Stimulated activated CD8-positive, alpha-beta memory T cell treated with anti-CD3 and anti-CD28 coated beads, Interleukin-2, amount 100 ng/mL, for 1 hour (primary cell): ENCODE results near the gene LSP1.
"Not testable (repeated sequence)": the region's sequence is repeated elsewhere in the genome, so short reads cannot be mapped to it uniquely, and the experiment has no call there.

ENCODE experiments used
- DNase-seq, 2 donors: peaks; one replicate each; pipeline ENCODE4 v3.0.0-alpha.2; 2020; ENCODE audit warnings: low read depth in 2 of 2

The LSP1 gene

GRCh38 chr11:1877211-1878136, 24.6 kb downstream of the LSP1 start:
- DNase-seq, result no peak

- DNase-seq, result no peak
Observed at GRCh38 chr11:1878137-1879031, 25.5 kb downstream of the LSP1 start.

- no peak for DNase-seq
Observed at GRCh38 chr11:1879342-1879940, 26.6 kb downstream of the LSP1 start.

GRCh38 chr11:1879941-1880720, 27.2 kb downstream of the LSP1 start:
- DNase-seq, result no peak

GRCh38 chr11:1880746-1881441, 28.0 kb downstream of the LSP1 start:
- DNase-seq, result no peak

- no peak for DNase-seq
Observed at GRCh38 chr11:1881442-1882264, 28.8 kb downstream of the LSP1 start.

GRCh38 chr11:1882265-1883238, 29.7 kb downstream of the LSP1 start:
- peak; percentile 55 to 64 for DNase-seq

GRCh38 chr11:1883346-1884302, 30.7 kb downstream of the LSP1 start:
- DNase-seq, result no peak

DNA sequence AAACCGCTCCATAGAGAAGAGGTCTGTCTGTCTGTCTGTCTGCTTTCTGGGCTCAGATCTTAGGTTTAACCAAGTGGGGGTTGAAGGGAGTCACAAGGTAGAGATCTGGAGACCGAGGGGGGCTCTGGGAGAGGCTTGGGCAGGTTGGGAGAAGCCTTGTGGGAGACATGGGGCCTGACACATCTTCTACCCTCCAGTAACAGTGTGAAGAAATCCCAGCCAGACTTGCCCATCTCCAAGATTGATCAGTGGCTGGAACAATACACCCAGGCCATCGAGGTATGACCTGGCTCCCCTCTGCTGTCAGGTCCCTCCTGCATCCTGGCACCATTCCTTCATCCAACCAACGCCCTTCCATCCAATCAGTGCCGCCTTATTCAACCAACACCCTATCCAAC, 31.4 kb downstream of the LSP1 start:
- DNase-seq, result no peak

DNA sequence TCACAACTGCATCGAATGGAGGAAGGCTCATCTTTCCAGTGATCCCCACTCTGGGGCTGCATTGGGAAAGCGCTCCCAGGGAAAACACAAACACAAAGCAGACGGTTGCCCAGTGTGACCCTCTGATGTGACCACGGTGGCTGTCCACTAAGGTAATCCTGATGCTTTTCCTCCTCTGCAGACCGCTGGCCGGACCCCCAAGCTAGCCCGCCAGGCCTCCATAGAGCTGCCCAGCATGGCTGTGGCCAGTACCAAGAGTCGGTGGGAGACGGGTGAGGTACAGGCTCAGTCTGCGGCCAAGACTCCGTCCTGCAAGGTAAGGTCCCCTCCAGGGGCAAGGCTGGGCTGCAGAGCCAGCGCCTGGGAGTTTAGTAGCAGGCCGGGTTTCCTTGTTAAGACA, 33.7 kb downstream of the LSP1 start:
- DNase-seq, result not testable (repeated sequence)

- DNase-seq, result no peak
Observed at GRCh38 chr11:1887451-1888346, 34.8 kb downstream of the LSP1 start.

DNA sequence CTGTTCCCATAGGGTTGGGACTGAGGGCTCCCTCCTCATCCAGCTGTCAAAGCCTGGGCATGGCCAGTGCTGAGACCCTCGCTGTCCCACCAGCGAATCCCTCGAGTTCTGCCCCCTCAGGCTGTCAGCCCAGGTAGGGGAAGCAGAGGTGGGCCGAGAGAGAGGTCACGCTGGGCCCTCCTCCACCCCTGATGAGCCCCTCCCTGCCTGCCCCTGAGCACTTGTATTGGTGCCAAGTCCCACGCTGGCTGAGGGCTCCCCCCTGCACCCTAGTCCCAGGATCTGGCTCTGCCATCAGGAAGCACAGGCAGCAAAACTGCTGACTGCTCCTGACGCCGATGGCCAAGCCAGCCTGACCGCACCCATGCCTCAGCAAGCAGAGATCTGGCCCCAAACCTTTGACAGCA, 35.5 kb downstream of the LSP1 start:
- no peak for DNase-seq

GRCh38 chr11:1888811-1889210, 35.9 kb downstream of the LSP1 start:
- DNase-seq, result no peak

GRCh38 chr11:1889224-1889930, 36.5 kb downstream of the LSP1 start:
- DNase-seq, result peak; percentile 35 to 62

DNA sequence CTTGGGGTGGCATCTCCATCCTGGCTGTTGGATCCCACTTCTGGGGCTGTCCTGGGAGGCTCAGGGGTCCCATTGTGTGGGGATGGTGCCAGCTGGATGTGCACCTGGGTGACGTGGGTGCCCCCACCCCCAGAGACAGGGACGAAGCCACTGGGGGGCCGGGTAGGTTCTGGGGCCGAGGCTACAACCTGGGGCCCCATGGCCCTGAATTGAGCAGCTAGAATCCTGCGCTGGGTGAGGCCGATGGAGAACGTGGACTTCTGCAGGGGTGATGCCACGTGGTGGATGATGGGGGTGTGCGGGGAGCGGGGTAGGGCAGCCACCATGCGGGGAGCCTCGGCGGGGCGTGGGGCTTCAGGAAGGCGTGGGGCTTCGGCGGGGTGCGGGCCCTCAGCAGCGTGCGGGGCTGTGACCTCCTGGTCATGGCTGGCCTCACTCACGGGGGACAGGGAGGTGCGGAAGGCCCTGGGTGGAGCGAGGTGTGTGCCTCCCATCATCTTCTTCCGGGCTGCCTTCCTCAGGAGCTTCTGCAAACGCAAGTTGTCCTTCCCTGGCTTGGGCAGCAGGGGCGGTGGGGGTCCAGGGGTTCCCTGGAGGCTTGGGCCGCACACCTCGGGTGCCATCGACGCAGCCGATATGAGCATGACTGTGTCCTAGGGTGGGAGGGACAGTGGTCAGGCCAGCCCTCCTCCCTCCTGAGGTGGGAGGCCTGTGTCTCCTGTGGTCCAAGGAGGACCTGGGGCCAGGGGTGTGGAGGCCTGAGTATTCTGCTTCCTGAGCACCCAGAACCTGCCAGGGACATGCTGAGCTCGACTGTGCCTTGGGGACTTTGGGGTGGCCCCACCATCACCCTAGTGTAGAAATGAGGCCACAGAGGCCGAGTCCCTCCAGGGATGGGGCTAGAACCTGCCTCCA, 37.3 kb downstream of the LSP1 start:
- no peak for DNase-seq
